DMS153 treated with DMSO at 0.1 percent for 48 hours (cell line): ENCODE results near the gene AVPI1.

Experiments
- DNase-seq: peaks from one replicate; lab custom pipeline; 2025; ENCODE audit not compliant: unreplicated experiment; lab: John Stamatoyannopoulos, UW

AVPI1 gene, protein sequence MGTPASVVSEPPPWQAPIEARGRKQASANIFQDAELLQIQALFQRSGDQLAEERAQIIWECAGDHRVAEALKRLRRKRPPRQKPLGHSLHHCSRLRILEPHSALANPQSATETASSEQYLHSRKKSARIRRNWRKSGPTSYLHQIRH

DNA sequence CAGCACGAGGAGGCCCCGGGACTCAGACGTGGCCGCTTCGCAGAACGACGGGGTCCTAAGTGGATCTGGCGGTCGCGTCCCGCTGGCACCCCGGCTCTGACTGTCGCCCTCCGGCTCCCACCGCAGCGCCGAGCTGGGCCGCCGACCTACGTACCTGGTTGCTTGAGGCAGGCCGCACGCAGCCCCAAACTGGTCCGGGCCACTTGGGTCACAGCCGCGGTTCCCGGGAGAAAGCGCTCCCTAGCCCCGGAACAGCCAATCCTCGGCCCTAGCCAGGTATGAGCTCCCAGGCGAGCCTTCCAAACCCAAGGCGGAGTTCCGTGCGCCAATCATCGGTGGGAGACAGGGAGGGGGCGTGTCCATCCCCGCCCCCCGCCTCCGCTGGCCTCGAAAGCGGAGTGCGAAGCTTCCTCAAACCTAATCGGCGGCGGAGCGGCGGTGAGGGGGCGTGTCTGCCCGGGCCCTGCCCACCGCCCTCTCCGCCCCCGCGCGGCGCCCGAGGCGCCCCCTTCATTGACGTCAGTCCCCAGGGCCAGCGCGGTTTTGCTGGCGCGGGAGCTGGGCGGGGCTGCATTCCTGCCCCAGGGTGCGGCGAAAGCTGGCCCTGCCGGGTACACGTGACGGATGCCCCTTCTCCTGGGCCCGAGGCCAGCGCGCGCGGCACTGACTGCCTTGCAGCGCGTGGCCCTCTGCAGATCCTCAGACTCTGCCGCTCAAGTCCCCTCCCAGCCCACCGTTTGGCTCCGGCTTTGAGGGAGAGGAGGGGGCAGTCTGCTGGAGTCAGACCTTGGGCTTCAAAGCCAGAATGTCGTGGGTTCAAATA is at the start of gene AVPI1:
AVPI1 (minus strand) TSS at position 280 of the 823 bp plus-strand sequence. CDS start 7,336 bp downstream, outside the sequence.
- DNase-seq, result peak; percentile 97

DNA sequence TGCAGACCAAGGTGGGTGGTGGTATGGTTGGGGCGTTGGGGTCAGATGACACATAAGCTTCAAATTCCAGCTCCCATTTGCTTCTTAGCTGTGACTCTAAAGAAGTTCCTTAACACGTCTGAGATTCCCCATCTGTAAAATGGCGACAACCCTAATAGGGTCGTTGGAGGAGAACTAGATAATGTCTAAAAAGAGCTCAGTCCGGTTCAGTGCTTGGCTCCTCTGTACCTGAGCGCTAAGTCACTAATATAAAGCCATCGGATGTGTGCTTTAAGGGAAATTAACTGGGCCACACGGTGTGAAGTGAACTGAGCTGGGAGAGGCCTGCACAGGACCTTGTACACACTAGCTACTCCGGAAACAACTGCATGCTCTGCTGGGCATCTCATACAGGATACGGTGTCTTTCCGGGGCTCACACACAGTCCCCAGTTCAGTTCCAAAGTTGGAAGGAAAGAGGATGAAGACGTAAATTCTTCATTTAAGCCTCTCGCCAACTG is 49.4 kb upstream of the AVPI1 start:
- DNase-seq, result no peak

DNA sequence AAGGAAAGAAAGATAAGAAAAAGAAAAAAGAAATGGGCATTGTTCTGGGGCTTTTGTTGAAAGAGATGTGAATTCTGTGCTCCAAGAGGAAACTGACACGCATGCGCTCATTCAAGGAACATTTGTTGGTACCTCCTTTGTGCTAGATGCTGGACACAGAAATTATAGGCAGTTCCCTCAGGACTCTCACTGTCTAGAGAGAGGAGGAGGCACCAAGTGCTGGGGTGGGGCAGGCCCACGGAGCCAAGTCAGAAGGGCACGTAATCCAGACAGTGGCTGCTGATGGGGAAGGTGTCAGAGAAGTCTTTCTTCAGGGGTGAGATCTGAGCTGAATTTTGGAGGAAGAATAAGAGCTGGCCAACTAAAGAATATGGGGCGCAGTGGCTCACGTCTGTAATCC is 47.0 kb upstream of the AVPI1 start:
- no peak for DNase-seq

DNA sequence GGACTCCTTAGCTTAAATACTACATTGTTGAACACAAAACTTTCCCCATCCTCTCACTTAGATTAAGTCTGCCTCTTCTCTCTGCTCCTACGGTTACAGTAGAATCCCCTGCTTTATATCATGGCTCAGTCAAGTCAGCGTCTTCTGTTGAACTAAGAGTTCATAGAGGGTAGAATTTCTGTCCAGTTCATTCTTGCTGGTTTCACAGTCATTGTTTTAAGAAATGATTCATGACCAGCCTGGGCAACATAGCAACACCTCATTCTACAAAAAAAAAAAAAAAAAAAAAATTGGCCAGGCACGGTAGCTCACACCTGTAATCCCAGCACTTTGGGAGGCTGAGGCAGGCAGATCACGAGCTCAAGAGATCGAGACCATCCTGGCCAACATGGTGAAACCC is 46.2 kb upstream of the AVPI1 start:
- DNase-seq, result no peak

DNA sequence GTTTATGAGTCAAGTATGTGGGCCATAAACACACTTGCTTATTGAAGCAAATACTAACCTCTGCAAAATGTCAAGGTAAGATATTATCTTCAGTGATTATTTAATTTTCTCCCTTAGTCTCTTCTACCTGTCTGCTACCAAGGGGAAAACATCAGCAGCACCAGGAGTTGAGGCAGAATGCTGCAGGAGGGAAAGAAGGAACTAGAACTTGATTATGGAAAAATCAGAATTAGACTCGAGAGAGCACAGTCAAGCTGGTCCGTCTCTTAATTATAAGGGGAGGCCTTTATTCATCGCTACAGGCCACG is 45.0 kb upstream of the AVPI1 start:
- DNase-seq, result no peak

DNA sequence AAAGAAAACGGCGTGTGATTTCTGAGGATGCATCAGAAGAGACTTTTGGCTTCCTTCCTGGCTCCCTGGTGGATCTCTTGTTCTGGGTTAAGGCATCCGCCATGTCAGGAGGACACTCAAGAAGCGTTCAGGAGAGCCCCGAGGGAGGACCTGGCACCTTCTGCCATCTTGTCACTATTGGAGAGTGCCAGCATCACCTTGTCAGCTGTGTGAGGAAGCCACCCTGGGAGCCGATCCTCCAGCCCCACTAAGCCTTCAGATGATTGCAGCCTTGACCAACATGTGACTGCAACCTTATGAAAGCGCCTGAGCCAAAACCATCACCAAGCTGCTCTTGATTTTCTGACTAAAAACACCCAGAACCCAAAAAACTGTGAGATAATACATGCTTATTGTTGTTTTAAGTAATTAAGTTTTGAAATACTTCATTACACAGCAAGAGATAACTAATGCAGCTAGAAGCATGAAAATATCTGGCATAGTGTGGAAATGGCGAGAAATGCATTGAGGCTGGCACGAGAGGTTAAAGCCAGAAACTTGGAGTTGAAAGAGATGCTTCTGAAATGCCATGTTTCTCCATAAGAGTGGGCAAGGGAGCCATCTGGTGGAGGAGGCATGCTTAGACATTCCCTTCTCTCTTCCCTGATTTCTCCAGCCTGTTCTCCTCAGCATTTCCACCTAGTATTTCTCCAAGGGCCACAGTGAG is 44.5 kb upstream of the AVPI1 start:
- peak; percentile 79 for DNase-seq

DNA sequence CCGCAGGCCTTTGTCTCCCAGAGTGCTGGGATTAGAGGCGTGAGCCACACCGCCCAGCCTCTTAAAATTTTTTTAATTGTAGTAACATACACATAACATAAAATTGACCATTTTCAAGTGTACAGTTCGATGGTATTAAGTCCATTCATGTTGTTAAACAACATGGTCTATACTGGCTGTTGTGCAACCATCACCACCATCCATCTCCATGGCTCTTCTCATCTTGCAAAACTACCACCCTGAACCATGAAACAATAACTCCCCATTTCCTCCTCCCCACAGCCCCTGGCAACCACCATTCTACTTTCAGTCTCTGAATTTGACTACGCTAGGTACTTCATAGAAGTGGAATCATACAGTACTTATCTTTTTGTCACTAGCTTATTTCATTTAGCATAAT is 42.0 kb upstream of the AVPI1 start:
- DNase-seq, result no peak

DNA sequence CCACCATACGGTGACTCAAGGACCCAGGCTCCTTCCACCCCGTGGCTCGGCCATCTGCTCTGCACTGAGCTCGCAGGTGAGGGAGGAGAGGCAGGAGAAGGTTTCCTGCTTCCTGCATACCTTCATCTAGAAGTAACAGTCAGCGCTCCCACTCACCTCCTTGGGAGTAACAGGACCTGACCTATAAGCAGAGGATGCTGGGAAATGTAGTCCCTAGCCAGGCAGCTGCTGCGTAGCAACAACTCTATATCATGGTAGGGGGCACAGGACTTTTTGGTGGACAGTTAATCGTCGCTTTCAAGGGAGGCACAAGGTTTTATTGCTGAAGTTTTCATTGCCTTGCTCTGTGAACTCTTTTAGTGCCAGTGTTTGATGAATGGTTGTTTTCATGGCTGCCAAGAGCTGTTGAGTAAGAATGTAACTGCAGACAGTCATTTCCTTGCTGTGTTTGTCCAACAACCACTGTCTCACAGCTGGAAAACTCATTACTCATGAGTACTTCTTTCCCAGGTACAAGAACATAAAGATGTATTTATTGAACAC is 39.7 kb upstream of the AVPI1 start:
- DNase-seq, result no peak

DNA sequence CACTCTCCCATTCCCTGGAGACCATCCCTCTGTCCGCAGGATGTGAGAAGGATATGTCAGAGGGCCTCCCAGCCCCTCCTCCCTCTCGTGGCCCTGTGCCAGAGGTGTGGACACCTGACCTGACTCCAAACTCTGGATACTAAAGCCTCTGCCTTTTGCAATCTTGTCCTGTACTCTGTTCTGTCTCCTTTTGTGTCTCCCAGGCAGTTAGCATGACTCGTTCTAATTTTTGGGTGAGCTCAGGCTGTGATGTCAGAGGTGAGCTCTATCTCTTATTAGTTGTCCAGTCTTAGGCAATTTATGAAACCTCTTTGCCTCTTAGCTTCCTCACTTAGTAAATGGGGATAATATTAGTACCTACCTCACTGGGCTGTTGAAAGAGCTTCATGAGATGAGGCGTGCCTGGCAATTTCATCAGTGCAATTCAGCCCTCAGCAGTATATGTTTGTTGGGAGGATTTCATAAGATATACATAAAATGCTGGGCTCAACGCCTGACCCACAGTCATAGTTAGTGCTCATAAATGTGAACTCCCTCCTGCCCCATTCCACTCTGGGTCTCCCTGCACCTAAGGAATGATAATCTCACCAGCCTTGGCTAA is 37.4 kb upstream of the AVPI1 start:
- DNase-seq, result no peak

DNA sequence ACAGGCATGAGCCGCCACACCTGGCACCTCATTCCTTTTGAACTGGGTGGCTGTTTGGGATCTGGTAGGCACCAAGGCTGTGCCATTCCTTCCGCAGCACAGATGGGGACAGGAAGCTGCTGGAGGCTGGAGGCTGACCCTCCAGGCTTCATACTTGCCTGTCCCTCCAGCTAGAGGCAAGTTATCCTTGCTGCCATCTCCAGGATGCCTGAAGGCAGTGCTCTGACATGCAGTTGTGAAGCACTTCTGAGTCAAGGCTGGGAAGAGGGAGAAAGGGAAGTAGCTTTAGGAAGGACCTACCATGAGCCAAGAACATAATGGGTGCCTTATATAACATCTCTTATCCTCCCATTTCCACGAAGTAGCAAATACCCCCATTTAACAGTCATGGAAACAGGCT is 36.0 kb upstream of the AVPI1 start:
- DNase-seq, result no peak

DNA sequence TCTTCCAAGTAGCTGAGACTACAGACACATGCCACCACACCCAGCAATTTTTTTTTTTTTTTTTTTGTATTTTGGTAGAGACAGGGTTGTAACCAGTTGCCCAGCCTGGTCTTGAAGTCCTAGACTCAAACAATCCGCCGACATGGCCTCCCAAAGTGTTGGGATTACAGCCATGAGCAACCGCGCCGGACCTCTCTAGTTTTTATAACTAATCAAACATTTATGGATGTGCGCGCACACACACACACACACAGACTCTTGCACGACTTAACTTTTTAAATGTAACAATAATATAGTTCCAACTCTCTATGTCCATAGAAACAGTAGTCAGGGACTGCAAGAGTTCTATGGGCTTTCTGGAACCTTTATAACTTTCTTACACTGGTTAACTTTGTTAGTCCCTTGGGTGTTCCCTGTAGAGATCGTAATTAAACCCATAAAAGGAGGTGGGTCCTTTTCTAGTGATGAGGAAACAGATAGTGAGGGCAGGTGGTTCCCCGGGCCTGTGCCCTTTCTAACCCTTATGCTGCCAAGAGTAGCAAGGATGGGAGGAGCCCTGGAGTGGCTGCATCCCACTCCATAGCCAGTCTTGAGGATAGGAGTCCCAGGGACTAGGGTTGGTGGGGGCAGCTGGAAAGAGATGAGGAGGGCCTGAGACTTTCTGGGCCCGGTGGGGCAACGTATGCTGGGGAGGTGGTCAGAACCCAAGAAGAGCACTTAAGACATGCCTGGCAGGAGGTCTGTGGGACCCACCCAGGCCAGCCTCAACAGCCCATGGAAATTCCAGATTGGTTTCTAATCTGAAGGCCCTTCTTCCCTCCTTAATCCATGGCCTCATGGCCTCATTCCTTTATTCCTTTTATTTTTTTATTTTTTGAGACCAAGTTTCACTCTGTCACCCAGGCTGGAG is 35.1 kb upstream of the AVPI1 start:
- no peak for DNase-seq

DNA sequence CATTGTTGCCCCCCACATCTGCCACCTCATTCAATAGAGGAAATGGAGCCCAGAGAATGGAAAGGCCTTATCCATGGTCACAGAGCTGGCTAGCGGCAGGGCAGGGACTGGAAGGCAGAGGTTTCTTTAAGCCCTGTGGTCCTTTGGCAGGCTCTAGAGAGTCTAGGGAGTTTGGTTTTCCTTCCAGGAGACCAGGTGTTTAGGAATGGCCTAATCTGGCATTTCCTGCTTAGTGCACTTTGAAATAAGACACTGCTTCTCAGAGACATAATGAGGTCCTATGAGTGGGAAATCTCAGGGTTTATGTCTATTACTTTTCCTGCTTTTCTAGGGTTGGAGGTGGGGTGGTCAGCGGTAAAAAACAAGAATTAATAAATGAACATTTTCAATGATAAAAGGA is 32.6 kb upstream of the AVPI1 start:
- DNase-seq, result no peak

DNA sequence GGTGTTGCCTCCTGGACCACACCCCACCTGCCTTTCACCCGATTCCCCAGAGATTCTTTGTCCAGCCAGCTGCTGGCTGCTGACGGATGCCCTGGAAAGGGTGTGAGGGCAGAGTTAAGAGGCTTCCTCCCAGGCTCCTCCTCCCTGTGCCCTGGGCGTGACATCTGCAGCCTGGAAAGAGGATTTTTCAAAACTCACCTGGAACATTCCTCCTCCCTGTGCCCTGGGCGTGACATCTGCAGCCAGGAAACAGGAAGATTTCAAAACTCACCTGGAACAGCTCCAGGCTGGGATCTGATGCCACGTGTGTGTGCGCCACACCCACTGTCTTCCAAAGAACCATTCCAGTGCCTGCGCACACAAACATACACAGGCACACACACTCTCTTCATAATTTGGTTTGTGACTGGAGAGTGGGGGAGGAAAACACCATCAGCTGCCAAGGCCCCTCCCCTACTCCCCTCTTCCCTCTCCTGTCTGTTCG is 31.7 kb upstream of the AVPI1 start:
- DNase-seq, result peak; percentile 93

DNA sequence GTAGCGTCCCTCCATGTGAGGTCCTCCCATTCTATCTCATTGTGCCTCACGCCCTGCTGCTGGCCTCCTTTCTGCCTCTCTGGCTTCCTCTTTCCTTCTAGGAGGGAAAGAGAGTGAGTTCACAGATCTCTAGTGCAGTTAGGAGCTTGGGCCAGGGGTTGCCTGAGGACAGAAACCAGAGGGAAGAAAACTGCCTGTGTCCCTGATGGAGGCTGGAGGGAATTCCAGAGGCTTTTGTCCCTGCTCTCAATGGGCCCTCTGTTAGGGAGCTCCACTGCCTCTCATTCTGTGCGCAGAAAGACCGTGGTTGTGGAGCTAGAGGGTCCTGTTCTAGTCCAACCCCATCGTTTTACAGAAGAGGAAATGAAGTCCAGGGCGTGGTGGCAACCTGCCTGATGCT is 31.1 kb upstream of the AVPI1 start:
- peak; percentile 47 for DNase-seq

DNA sequence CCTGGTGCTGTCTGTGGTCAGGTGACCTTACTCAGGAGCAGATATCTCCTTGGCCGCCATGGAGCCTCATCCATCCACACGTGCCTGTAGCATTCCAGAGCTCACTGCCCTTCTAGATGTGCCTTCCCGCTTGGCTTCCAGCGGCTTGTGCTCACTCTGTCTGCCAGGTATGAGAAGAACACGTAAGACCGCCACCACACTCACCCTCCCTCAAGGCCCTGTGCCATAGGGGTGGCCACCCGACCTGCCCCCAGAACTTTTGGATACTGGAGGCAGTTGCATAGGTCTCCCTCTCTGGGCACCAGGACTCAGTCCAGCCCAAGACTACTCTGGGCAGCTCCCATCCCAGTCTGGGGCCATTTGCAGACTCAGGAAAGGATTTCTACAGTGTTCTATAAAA is 30.6 kb upstream of the AVPI1 start:
- DNase-seq, result no peak

DNA sequence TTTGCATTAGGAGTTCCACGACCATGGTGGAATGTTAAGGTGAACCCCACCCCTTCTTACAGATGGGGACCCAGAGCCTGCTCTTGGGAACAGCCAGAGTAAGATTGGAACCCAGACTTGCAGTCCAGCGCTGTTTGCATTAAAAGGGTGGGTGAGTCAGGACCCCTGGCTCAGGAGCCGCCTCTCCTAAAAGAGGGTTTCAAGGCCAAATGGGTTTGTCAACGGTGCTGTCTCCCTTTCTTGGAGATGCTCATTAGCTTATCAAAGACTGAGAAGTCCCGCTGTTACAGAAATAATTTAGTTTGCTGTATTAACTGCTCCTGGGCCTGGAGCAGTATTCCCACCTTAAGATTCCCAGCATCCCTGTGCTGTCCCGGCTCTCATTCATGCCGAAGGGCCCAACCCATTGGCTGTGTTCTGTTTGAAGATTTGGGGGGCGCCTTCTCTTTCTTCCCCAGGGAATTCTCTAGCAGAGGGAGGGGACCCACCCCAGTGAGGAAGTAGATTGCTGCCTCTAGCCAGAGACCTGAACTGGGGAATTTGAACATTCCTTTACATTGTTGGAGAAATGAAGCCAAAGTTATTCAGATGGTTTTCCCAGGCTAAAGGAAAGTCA is 28.3 kb upstream of the AVPI1 start:
- DNase-seq, result no peak

DNA sequence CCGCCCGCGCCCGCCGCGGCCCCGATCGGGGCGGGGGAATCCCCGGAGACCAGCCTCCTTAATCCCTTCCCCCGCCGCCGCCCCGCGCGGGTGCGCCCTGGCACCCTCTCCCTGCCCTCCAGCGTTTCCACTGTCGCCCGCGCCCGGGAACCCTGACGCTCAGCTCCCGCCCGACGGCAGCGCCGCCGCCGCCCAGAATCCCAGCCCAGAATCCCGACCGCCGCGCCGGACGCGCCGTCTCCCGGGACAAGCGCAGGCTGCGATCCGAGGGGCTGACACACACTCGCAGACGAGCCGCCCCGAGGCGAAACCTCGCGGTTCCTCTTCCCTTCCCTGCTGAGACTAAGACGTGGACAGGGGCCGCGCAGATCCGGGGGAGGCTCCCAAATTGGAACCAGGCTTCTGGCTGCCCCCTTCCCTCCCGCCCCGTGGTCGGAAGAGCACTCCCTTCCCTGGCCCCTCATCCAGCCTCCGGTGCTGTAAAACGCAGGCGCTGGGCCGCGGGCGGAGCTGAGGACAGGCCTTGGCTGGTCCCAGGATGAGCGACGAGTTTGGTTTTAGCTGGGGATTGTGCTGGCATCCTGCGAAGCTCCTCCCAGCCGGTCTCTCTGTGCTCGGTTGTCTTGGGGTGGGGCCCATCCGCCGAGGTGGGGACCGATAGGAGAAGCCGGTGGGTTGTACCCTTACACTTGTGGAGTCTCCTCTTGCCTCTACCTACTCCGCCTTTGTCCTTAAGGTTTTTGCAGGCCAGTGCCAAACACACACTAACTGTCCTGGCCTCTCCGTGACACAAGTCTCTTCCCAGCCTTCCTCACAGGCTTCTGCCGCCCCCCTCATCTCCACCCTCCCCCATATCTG is 27.6 kb upstream of the AVPI1 start:
- no peak for DNase-seq

DNA sequence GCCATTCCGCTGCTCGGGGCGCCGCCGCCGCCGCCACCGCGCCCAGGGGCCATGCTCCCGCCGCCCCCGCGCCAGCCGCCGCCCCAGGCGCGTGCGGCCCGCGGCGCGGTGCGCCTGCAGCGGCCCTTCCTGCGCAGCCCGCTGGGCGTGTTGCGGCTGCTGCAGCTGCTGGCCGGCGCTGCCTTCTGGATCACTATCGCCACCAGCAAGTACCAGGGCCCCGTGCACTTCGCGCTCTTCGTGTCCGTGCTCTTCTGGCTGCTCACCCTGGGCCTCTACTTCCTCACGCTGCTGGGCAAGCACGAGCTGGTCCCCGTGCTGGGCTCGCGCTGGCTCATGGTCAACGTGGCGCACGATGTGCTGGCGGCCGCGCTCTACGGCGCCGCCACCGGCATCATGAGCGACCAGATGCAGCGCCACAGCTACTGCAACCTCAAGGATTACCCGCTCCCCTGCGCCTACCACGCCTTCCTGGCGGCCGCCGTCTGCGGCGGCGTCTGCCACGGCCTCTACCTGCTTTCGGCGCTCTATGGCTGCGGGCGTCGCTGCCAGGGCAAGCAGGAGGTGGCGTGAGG is 26.9 kb upstream of the AVPI1 start:
- DNase-seq, result peak; percentile 57
